B cell (primary cell): ENCODE data around the gene CHCHD5. TPM values are rescaled to one million over a fixed set of nuclear protein-coding genes. Genes with fewer than 3 reads are reported as not detected.

ENCODE experiments used
- ATAC-seq: fragments of 200-7000 bp; cut with Tn5 transposase; one replicate; pipeline ENCODE4 v1.10.0; 2021; ENCODE audit warnings: low read depth, mild to moderate bottlenecking, moderate number of reproducible peaks, moderate library complexity
- CTCF ChIA-PET: fragments of 350-600 bp; sonication (Branson Sonifier 250); formaldehyde crosslinking; loops from one replicate; lab custom pipeline; 2021; ENCODE audit warnings: antibody characterized with exemption, inconsistent platforms; lab: Charles Lee
- POLR2A ChIA-PET: fragments of 350-600 bp; sonication (Branson Sonifier 250); formaldehyde crosslinking; loops from one replicate; lab custom pipeline; 2021; ENCODE audit warnings: antibody characterized with exemption; lab: Charles Lee
- DNase-seq: peaks from one replicate; pipeline ENCODE4 v3.0.0; 2013
- H2AFZ ChIP-seq: 2 replicates; pipeline ENCODE4 v1.6.1; 2012; ENCODE audit warnings: mild to moderate bottlenecking, low read depth, low read length; ENCODE audit not compliant: insufficient read depth, poor library complexity, severe bottlenecking
- H3K27ac ChIP-seq, 2 donors: 1 replicate in 1 of 2; 2 replicates in 1 of 2; pipeline ENCODE4 v1.5.1; 2012 to 2013; ENCODE audit warnings: low read length in 2 of 2, mild to moderate bottlenecking in 2 of 2, moderate library complexity in 1 of 2
- H3K27me3 ChIP-seq, 4 experiments: fragments of 200-600 bp in 1 of 4; sonication (generic) in 1 of 4; replicated peaks in 1 of 4; 1 replicate in 2 of 4; 2 replicates in 2 of 4; pipeline versions ENCODE4 v1.6.1 to v1.7.0; 2013 to 2016; ENCODE audit warnings: low read length in 3 of 4, mild to moderate bottlenecking in 2 of 4, mixed read lengths in 1 of 4, moderate library complexity in 1 of 4; ENCODE audit not compliant: insufficient read depth in 4 of 4, control insufficient read depth in 3 of 4; ENCODE audit errors: control extremely low read depth in 1 of 4
- H3K36me3 ChIP-seq, 2 experiments: replicated peaks in 1 of 2; 1 replicate in 1 of 2; 2 replicates in 1 of 2; pipeline versions ENCODE4 v1.6.1 to v1.7.1; 2013; ENCODE audit warnings: low read length in 1 of 2; ENCODE audit not compliant: insufficient read depth in 2 of 2, control insufficient read depth in 1 of 2; ENCODE audit errors: control extremely low read depth in 1 of 2, extremely low read depth in 1 of 2
- H3K4me1 ChIP-seq, 2 donors: fragments of 200-600 bp in 1 of 2; sonication (generic) in 1 of 2; 1 replicate in 1 of 2; 2 replicates in 1 of 2; pipeline versions ENCODE4 v1.5.1 to v1.6.1; 2013 to 2017; ENCODE audit warnings: low read length in 2 of 2; ENCODE audit not compliant: control insufficient read depth in 2 of 2, insufficient read depth in 2 of 2
- H3K4me2 ChIP-seq: replicated peaks from 2 replicates; pipeline ENCODE3; 2012; ENCODE audit warnings: mild to moderate bottlenecking, low read depth, low read length; ENCODE audit not compliant: poor library complexity, severe bottlenecking
- H3K4me3 ChIP-seq, 5 experiments: fragments of 200-600 bp in 1 of 5; sonication (generic) in 1 of 5; 1 replicate in 3 of 5; 2 replicates in 2 of 5; pipeline versions ENCODE4 v1.5.1 to v1.7.0; 2011 to 2016; ENCODE audit warnings: low read length in 4 of 5, mild to moderate bottlenecking in 4 of 5, low read depth in 2 of 5, control low read depth in 1 of 5, moderate library complexity in 1 of 5; ENCODE audit not compliant: insufficient read depth in 1 of 5; ENCODE audit errors: control extremely low read depth in 1 of 5, extremely low read depth in 1 of 5
- H3K79me2 ChIP-seq: fragments of 200-600 bp; sonication (generic); one replicate; pipeline ENCODE4 v1.6.0; 2016; ENCODE audit warnings: low read length; ENCODE audit not compliant: control insufficient read depth, insufficient read depth
- H3K9ac ChIP-seq: fragments of 200-600 bp; sonication (generic); 2 replicates; pipeline ENCODE4 v1.6.1; 2017; ENCODE audit warnings: mild to moderate bottlenecking, low read length, moderate library complexity
- H3K9me3 ChIP-seq, 3 donors: one replicate each; pipeline versions ENCODE4 v1.6.1 to v1.7.1; 2013; ENCODE audit warnings: low read length in 2 of 3; ENCODE audit not compliant: control insufficient read depth in 2 of 3, insufficient read depth in 1 of 3; ENCODE audit errors: control extremely low read depth in 1 of 3
- H4K20me1 ChIP-seq: 2 replicates; pipeline ENCODE4 v1.6.0; 2012; ENCODE audit warnings: mild to moderate bottlenecking, low read length; ENCODE audit not compliant: insufficient read depth, control insufficient read depth, poor library complexity, severe bottlenecking
- H3K27ac Mint-ChIP-seq: one replicate; pipeline ENCODE4 v1.8.0; 2021; ENCODE audit warnings: mixed read lengths
- H3K27me3 Mint-ChIP-seq: one replicate; pipeline ENCODE4 v1.8.0; 2021; ENCODE audit warnings: mixed read lengths
- H3K4me1 Mint-ChIP-seq: one replicate; pipeline ENCODE4 v1.8.0; 2021; ENCODE audit warnings: mixed read lengths
- H3K4me3 Mint-ChIP-seq: one replicate; pipeline ENCODE4 v1.8.0; 2021; ENCODE audit warnings: mixed read lengths
- H3K9me3 Mint-ChIP-seq: one replicate; pipeline ENCODE4 v1.8.0; 2022; ENCODE audit warnings: mixed read lengths; ENCODE audit not compliant: insufficient read depth
- EZH2 ChIP-seq: IDR thresholded peaks from 2 replicates; pipeline ENCODE4 v1.6.1; 2012; ENCODE audit warnings: borderline replicate concordance, low read depth, mild to moderate bottlenecking, moderate library complexity, low read length; ENCODE audit not compliant: insufficient read depth, poor library complexity, severe bottlenecking
- WGBS: methylation state at CpG from one replicate; pipeline ENCODE4 v1.1.5; 2013; ENCODE audit warnings: missing lambda C conversion rate; ENCODE audit not compliant: insufficient coverage; 5-methylcytosine and 5-hydroxymethylcytosine counted together
- intact Hi-C: fragments of 100-400 bp; cut with micrococcal nuclease; formaldehyde crosslinking; loops from one replicate; pipeline ENCODE4 v1.10.0; 2022
- polyA plus RNA-seq: library from polyadenylated mRNA; depleted of rRNA; stranded (reverse); fragments of >200 nt; gene quantifications from 2 replicates; pipeline ENCODE4 v1.2.3, GENCODE V29; 2012
- total RNA-seq, 2 donors: library from RNA; stranded (reverse); fragments of 120-200 nt in 1 of 2; gene quantifications; 1 replicate in 1 of 2; 2 replicates in 1 of 2; pipeline versions ENCODE4 v1.2.3 to v1.2.4, GENCODE V29; 2013 to 2022
- TF ChIP-seq, protein P1 (sequence below): fragments of 200-600 bp; IDR thresholded peaks from one replicate; pipeline ENCODE4 v1.8.0; 2022; ENCODE audit warnings: antibody characterized with exemption, mild to moderate bottlenecking

The CHCHD5 gene
- total and polyA plus RNA-seq, 2 donors (not counting 1 experiment from before 2014, with no cell fraction given): 19.9 to 34.5 TPM

DNA sequence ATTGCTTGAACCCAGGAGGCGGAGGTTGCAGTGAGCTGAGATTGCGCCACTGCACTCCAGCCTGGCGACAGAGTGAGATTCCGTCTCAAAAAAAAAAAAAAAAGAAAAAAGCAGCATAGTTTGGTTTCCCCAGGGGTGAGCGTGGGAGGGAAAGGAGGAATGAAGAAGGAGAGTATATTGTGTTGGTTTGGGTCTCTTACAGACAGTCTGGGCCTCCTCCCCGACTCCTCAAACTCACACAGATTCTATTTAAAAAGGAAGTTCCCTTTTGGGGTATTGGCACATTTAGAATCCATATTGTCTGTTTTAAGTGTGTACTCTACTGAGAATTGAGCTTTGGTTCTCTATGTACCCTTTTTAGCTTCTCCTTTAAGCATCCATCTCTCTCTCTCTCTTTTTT lies 34.0 kb downstream of the CHCHD5 start:
- Histone ChIP-seq H3K27ac (no peak overlapping the region), H3K36me3 (no peaks in the 10 kb centered on the region), H3K4me3 (no peak overlapping the region), H2AFZ (no peak overlapping the region), H3K9ac (no peak overlapping the region), H3K27me3 (peaks cover 0 to 3% (median 0%) of the 10 kb centered on the region in 4 experiments), H3K4me2 (no peak overlapping the region), H3K4me1 (no peaks in the 10 kb centered on the region), H3K9me3 (no peaks in the 10 kb centered on the region), H4K20me1 (no peaks in the 10 kb centered on the region), H3K79me2 (no peaks in the 10 kb centered on the region)
- Mint-ChIP-seq H3K4me1 (no peaks in the 10 kb centered on the region), H3K27me3 (no peaks in the 10 kb centered on the region), H3K27ac (no peak overlapping the region), H3K9me3 (no peaks in the 10 kb centered on the region), H3K4me3 (no peak overlapping the region)
- DNase-seq: no peak
- intact Hi-C loops: no loop called here
- ChIA-PET POLR2A (no interaction called here), CTCF (interaction anchor here (1.0 to 1.3 kb wide), 2 partner anchors 9 to 110 kb away, joined by 3 to 4 read pairs; no protein-coding TSS in a partner anchor)
- WGBS: no CpG with 5 or more reads among the region's 6 CpGs
- no peak for ATAC-seq
- TF ChIP-seq, protein P1, sequence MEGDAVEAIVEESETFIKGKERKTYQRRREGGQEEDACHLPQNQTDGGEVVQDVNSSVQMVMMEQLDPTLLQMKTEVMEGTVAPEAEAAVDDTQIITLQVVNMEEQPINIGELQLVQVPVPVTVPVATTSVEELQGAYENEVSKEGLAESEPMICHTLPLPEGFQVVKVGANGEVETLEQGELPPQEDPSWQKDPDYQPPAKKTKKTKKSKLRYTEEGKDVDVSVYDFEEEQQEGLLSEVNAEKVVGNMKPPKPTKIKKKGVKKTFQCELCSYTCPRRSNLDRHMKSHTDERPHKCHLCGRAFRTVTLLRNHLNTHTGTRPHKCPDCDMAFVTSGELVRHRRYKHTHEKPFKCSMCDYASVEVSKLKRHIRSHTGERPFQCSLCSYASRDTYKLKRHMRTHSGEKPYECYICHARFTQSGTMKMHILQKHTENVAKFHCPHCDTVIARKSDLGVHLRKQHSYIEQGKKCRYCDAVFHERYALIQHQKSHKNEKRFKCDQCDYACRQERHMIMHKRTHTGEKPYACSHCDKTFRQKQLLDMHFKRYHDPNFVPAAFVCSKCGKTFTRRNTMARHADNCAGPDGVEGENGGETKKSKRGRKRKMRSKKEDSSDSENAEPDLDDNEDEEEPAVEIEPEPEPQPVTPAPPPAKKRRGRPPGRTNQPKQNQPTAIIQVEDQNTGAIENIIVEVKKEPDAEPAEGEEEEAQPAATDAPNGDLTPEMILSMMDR: no peak
- no peak for TF ChIP-seq EZH2

DNA sequence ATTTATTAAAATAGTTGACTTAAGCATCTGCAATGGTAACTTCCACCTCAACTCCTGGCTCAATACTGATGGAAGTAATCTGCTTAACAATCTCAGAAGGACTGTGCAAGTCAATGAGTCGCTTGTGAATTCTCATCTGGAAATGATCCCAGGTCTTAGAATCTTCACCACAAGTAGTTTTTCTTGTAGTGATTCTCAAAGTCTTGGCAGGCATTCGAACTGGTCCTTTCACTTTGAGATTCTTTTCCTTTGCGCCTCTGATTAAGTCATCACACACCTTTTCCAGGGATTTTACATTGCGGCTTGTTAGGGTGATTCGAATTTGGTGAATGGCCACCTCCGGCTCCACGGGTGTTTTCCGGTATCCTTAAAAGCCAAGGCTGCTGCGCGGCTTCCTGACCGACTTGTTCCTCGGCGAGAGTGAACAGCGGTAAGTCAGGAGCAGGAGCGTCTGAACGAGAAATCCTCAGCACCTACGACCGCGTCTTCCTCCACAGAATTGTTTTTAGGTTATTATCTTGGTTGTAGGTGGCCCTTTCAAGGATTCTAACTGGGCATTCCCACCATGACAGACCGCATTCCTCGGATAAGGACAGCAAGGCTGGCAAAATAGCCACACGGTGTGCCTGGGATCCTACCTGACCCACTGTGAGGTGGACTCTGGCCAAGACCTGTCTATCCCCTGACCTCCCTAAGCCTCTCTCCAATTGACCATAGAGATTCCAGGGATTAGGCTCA lies 37.5 kb downstream of the CHCHD5 start:
- no peaks in the 10 kb centered on the region for H3K27me3 Mint-ChIP-seq
- intact Hi-C loops: loop anchor here (10.0 kb wide), 1 partner anchor 263 kb away; no protein-coding TSS in a partner anchor
- H3K4me3 Mint-ChIP-seq: no peak overlapping the region
- POLR2A ChIA-PET: no interaction called here
- no peaks in the 10 kb centered on the region for H3K9me3 Mint-ChIP-seq
- Histone ChIP-seq H3K27me3 (no peaks in the 10 kb centered on the region), H3K27ac (no peak overlapping the region), H3K4me2 (no peak overlapping the region), H3K4me1 (peaks cover 5 to 24% of the 10 kb centered on the region in 2 donors), H2AFZ (no peak overlapping the region), H3K79me2 (no peaks in the 10 kb centered on the region), H3K9ac (no peak overlapping the region), H4K20me1 (no peaks in the 10 kb centered on the region), H3K9me3 (no peaks in the 10 kb centered on the region), H3K36me3 (no peaks in the 10 kb centered on the region), H3K4me3 (no peak overlapping the region)
- H3K4me1 Mint-ChIP-seq: peaks cover 10% of the 10 kb centered on the region
- ATAC-seq (no peak), DNase-seq (no peak)
- no peak for TF ChIP-seq EZH2
- TF ChIP-seq, protein P1: no peak
- no peak overlapping the region for H3K27ac Mint-ChIP-seq
- CTCF ChIA-PET: interaction anchor here (16.6 kb wide), 1 partner anchor 107 kb away, joined by 496 read pairs; the partner anchor contains the start of gene NT5DC4
- 97% methylated on average over 20 of the region's 22 CpGs for WGBS
